Measurements from ENCODE around the gene TSPEAR.

DNA sequence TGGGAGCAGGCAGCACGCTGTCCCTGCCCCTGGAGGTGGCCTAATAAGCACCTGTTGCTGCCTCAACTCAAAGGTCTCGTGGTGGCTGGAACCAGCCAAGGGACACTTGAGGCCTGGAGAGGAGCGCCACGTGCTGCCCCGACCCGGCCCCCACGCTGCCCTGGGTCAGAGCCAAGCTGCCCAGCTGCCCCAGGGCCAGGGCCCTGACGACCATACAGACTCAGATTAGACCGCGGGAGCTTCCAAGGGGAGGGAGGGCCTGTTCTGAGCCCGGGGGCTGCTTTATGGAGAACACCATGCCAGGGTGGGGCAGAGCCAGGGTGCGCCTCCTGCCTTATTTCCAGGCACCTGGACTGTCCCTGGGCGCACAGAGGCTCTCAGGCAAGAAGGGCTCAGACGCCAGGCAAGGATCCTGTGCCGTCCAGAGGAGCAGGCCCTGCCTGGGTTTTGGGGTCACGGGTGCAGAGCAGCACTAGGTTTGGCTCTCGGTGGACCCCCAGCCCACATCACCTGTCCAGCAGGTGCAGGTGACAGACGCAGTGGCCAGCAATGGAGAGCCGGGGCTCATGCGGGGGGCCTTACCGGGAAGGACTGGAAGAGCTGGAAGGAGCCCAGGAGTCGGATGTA lies 190.0 kb downstream of the TSPEAR start:
- TF ChIP-seq, protein P1, sequence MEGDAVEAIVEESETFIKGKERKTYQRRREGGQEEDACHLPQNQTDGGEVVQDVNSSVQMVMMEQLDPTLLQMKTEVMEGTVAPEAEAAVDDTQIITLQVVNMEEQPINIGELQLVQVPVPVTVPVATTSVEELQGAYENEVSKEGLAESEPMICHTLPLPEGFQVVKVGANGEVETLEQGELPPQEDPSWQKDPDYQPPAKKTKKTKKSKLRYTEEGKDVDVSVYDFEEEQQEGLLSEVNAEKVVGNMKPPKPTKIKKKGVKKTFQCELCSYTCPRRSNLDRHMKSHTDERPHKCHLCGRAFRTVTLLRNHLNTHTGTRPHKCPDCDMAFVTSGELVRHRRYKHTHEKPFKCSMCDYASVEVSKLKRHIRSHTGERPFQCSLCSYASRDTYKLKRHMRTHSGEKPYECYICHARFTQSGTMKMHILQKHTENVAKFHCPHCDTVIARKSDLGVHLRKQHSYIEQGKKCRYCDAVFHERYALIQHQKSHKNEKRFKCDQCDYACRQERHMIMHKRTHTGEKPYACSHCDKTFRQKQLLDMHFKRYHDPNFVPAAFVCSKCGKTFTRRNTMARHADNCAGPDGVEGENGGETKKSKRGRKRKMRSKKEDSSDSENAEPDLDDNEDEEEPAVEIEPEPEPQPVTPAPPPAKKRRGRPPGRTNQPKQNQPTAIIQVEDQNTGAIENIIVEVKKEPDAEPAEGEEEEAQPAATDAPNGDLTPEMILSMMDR (IDR thresholded peaks at IDR 0.05): no peak
- TF ChIP-seq POLR2A (IDR thresholded peaks at IDR 0.05): no peak

Data from testis (tissue), 2 donors.